Smooth muscle cell of the brain vasculature (primary cell): Measurements from ENCODE around the gene RAB11FIP4.

Experiments used
- DNase-seq: peaks from one replicate; pipeline ENCODE4 v3.0.0-alpha.2; 2012; ENCODE audit warnings: low read depth, low spot score

The RAB11FIP4 gene

DNA sequence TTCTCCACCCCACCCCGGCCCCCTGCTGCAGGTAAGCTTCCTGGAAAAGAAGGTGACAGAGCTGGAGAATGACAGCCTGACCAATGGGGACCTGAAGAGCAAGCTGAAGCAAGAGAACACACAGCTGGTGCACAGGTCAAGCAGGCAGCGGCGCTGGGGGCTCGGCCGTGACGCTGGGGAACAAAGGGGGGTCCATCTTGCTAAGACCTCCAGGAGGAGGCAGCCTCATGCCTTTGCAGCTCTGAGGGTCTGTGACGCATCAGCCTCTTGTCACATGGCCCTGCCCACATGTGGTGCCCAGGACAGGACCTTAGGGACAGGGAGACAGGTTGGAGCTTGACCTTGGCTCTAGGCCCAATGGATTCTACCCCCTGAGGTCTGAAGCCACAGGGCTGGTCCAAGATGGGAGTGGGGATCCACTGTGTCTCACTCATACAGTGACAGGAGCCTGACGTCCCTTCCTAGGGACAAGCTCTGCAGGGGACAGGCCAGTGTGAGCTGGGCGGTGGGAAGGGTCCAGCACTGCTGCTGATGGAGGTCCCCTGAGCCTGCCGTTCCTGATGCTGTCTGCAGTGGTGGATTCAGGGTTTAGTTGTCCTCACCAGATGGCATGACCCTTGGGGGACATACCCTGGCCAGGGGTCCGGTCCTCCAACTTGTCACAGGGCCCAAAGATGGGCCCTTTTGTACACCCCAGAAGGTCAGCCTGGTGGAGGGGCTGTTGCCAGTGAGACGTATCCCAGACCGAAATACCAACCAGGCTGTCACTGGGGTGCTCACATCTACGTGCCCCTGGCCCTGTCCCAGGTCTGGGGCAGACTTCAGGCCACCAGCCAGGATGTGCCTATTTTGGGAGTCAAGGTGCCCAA lies 132.6 kb downstream of the RAB11FIP4 start:
- DNase-seq, result no peak

DNA sequence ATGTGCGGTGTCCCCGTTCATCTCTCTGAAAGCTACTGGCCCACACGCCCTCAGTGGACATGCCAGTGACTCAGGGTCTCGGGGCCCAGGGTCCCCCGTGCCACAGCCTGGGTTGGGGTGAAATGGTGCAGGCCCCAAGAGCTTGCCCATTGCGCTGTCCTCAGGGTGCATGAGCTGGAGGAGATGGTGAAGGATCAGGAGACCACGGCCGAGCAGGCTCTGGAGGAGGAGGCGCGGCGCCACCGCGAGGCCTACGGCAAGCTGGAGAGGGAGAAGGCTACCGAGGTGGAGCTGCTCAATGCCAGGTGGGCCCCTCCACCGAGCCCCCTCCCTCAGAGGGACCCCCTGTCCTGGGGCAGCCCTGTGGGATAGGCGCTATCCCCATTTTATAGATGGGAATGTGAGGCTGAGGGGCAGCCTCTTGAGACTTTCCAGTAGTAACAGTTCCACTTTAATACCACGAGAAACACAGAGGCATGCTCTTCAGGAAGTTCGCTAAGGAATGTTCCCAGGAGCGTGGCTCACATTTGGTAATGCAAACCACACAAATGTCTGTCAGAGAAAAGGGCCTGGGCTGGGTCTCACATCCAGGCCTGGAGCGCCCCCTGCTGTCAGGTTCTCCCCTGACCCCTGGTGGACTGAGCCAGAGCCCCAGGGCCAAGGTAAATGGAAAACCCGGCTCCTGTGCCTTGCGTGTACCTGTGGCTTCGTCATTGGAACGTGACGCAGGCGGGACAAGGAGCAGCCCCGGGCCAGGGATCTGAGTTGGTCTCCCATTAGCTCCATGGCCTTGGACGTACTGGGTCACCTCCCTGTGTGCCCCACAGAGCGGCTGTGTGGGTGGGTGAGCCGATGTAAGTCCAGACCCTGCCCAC lies 133.7 kb downstream of the RAB11FIP4 start:
- peak; percentile 60 for DNase-seq

GRCh38 chr17:31525801-31526549 lies 134.5 kb downstream of the RAB11FIP4 start:
- DNase-seq, result no peak

- DNase-seq, result no peak
Measured at GRCh38 chr17:31527606-31528005, 136.1 kb downstream of the RAB11FIP4 start.

- DNase-seq, result no peak
Measured at GRCh38 chr17:31528291-31528874, 136.9 kb downstream of the RAB11FIP4 start.

GRCh38 chr17:31529841-31530251 lies 138.4 kb downstream of the RAB11FIP4 start:
- no peak for DNase-seq

DNA sequence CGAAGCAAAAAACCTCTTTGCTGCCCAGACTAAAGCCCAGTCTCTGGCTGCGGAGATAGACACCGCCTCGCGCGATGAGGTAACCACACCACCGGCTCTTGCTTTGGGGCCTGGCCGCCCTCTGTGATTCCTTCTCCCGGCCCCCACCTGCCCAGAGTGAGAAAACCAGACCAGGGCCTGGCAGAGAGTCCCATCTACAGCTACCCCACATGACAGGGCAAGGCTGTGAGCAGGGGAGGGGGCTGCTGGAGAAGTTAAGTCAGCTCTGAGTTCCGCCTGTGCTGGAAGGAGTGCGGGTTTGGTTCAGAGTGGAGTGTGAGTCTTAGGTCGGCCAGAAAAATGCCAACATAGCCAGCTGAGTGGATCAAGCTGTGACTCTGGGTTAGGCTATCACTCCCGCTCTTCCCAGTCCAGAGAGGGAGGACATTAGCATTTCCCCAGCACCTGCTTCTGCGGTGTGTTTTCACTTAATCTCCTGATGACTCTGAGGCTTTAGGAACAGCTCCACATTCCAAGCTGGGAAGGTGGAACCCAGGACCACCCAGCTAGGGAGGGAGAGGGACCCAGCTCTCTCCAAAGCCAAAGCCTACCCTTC lies 139.0 kb downstream of the RAB11FIP4 start:
- no peak for DNase-seq

DNA sequence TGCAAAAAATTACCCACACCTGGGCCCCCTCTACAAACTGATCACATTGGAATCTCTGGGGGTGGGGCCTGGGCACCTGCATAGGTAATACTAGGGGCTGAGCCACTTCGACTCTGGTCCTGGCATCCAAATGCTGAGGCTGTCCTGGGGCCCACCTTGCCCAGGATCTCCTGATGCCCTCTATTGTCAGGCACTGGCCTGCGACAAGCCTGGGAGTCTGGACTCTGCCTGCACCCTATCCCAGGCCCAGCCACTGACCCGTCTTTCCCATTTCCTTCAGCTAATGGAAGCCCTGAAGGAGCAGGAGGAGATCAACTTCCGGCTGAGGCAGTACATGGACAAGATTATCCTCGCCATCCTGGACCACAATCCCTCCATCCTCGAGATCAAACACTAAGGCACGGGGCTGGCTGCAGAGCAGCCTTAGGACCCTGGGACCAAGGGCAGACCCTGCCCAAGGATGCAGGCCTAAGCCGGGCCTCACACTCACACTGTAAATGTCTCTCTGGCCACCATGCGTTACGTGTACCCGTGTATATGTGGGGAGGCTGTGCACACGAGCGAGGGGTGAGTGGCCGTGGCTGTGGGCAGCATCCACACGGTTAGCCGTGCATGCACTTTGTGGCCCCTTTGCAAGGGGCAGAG lies 140.0 kb downstream of the RAB11FIP4 start:
- DNase-seq, result no peak

GRCh38 chr17:31532081-31532480 lies 140.6 kb downstream of the RAB11FIP4 start:
- DNase-seq, result no peak

- no peak for DNase-seq
Measured at GRCh38 chr17:31532526-31532925, 141.1 kb downstream of the RAB11FIP4 start.

GRCh38 chr17:31533546-31534155 lies 142.2 kb downstream of the RAB11FIP4 start:
- no peak for DNase-seq

DNA sequence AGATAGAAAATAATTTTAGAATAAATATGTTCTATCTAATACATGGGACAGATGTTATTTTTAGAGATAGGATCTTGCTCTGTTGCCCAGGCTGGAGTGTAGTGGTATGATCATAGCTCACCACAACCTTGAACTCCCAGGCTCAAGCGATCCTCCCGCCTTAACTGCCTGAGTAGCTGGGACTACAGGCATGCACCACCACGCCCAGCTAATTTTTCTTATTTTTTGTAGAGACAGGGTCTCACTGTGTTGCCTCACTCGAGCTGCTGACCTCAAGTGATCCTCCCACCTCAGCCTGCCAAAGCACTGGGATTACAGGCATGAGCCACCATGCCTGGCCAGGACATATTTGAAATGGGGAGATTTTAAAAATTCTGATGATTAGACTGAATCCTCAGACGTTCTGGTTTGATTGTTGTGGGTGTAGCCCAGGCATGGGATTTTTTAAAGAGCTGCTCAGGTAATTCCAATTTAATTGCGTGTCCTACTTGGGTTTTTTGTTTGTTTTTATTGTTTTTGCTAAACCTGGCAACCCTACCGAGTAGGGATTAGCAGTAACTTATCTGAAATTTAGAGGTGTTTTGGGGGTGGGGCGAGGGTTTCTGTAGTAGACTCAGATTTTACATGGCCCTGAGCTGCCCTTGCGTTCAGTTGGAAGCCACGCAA lies 142.9 kb downstream of the RAB11FIP4 start:
- DNase-seq, result no peak

DNA sequence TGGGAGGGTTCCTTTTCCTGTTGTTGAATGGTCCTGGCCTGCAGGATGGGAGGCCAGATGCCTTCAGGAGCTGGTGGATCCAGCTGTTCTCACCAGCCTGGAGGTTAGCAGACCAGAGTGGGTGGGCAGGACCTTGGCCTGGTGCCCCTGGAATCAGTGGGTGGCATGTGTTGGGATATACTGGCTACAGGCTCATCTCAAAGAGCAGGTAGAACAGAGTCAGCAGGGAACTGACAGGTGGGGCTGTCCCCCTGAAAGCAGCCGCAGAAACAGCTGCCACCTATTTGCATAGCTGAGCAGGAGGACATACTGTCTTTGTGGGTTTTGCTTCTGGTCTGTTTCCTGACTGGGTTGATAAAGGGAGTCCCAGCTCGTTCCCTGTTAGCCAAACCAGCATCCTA lies 144.1 kb downstream of the RAB11FIP4 start:
- DNase-seq, result no peak

GRCh38 chr17:31536451-31536850 lies 145.0 kb downstream of the RAB11FIP4 start:
- DNase-seq, result no peak

- no peak for DNase-seq
Measured at GRCh38 chr17:31537565-31538011, 146.1 kb downstream of the RAB11FIP4 start.

DNA sequence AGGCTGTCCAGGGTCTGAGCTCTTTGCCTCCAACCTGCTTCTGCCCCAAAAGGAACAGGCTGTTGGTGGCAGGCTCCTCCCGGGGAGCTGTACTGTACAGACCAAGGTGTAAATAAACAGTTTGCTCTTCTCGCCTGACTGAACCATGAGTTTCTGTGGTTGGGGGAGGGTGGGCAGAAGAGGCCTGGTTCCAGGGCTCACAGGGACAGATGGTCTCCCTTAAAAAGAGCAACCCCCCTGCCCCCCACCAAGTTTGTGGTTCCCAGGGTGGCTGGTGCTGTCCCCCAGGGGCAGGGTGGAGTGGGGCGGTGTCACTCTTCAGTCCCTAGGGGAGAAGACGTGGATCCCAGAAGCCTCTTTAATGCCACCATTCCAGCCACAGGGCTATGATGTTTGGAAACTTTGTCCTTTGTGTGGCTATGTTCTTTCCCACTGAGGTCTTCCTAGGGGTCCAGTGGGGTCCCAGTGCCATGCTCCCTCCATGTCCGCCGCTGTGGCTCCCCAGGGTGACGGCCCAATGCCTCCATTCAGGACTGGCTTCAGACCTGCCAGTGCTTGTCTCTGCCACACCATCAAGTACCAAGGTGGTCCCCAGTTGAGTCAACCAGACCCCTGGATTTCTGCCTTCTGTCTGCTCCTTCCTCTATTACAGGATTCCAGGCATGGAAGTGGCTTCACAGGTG lies 146.7 kb downstream of the RAB11FIP4 start:
- no peak for DNase-seq

DNA sequence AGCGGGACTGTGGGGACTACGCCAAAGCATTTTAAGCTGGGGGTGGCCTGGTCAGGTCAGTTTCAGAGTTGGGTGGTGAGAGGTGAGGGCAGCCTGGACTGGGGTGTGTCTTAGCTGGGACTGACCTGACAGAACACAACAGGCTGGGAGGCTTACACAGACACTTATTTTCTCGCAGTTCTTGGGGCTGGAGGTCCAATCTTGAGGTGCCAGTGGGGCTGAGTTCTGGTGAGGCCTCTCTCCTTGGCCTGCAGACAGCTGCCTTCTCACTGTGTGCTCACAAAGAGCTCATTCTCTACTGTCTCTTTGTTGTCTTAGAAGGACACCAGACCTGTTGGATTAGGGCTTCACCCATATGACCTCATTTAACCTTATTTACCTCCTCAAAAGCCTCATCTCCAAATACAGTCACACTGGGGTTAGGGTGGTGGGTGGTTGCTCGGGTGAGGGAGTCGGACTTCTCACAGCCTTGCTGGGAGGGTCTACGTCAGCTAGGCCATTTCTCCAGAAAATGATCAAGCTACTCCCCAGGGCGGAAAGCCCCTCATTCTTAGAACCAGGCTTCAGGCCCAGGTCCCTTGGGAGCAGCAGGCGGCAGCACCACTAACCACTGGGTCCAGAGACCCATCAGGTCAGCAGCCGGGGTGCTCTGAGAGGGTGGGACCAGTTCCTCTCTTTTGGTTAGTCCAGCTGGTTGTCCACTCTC lies 149.3 kb downstream of the RAB11FIP4 start:
- no peak for DNase-seq

GRCh38 chr17:31541559-31541958 lies 150.1 kb downstream of the RAB11FIP4 start:
- no peak for DNase-seq
